H1 (cell line): Measurements from ENCODE around the gene ZNF618. TPM values are rescaled to one million over a fixed set of nuclear protein-coding genes. Genes with fewer than 3 reads are reported as not detected.
A peak's percentile ranks its signal among the peaks of the same experiment; 100 is the strongest.

Experiments
- CTCF ChIA-PET: fragments of 300-600 bp; sonication (Branson Sonifier 250); formaldehyde crosslinking; loops from one replicate; lab custom pipeline; 2021; ENCODE audit not compliant: partially characterized antibody; lab: Charles Lee
- POLR2A ChIA-PET: fragments of 300-600 bp; sonication (Branson Sonifier 250); formaldehyde crosslinking; loops from one replicate; lab custom pipeline; 2021; ENCODE audit warnings: inconsistent platforms; ENCODE audit not compliant: partially characterized antibody; lab: Charles Lee
- DNase-seq, 2 experiments: peaks; one replicate each; pipeline versions ENCODE4 v3.0.0 to v3.0.0-alpha.2; 2010 to 2022; ENCODE audit warnings: low spot score in 2 of 2, low read depth in 1 of 2, mixed read lengths in 1 of 2
- FAIRE-seq: peaks from 2 replicates; lab custom pipeline; 2011; peaks lifted over from hg19 to GRCh38; lab: Jason Lieb, UNC
- H2AFZ ChIP-seq: 2 replicates; pipeline ENCODE4 v1.8.1; 2012; ENCODE audit warnings: low read length, inconsistent platforms
- H2AK5ac ChIP-seq: 2 replicates; pipeline ENCODE4 v1.6.1; 2013; ENCODE audit warnings: low read depth, low read length
- H2BK120ac ChIP-seq: replicated peaks from 2 replicates; pipeline ENCODE3; 2013; ENCODE audit warnings: low read depth, low read length, inconsistent platforms
- H2BK12ac ChIP-seq: 2 replicates; pipeline ENCODE4 v1.6.1; 2013; ENCODE audit warnings: low read depth, low read length
- H2BK15ac ChIP-seq: 2 replicates; pipeline ENCODE4 v1.6.1; 2013; ENCODE audit warnings: low read length
- H2BK20ac ChIP-seq: 2 replicates; pipeline ENCODE4 v1.6.1; 2013; ENCODE audit warnings: low read length
- H2BK5ac ChIP-seq: 2 replicates; pipeline ENCODE4 v1.6.1; 2013; ENCODE audit warnings: low read depth, low read length
- H3K14ac ChIP-seq: 2 replicates; pipeline ENCODE4 v1.6.1; 2013; ENCODE audit warnings: inconsistent platforms; ENCODE audit not compliant: insufficient read length
- H3K18ac ChIP-seq: 2 replicates; pipeline ENCODE4 v1.6.1; 2013; ENCODE audit warnings: low read length; ENCODE audit errors: extremely low read depth
- H3K23ac ChIP-seq: 2 replicates; pipeline ENCODE4 v1.6.1; 2013; ENCODE audit warnings: inconsistent platforms; ENCODE audit not compliant: insufficient read length
- H3K23me2 ChIP-seq: 2 replicates; pipeline ENCODE4 v1.6.1; 2013; ENCODE audit warnings: low read depth, low read length
- H3K27ac ChIP-seq: 2 replicates; pipeline ENCODE4 v1.6.1; 2011; ENCODE audit warnings: low read depth, low read length, inconsistent platforms
- H3K27me3 ChIP-seq, 4 experiments: replicated peaks in 1 of 4; 1 replicate in 1 of 4; 2 replicates in 3 of 4; pipeline versions ENCODE4 v1.6.1 to v1.8.1; 2011 to 2013; ENCODE audit warnings: low read length in 3 of 4, mild to moderate bottlenecking in 3 of 4, inconsistent platforms in 2 of 4, mixed read lengths in 2 of 4, moderate library complexity in 1 of 4; ENCODE audit not compliant: control insufficient read depth in 3 of 4, insufficient read depth in 3 of 4; ENCODE audit errors: extremely low read depth in 1 of 4
- H3K36me3 ChIP-seq, 4 experiments: 2 replicates each; pipeline versions ENCODE4 v1.6.1 to v1.8.1; 2011 to 2013; ENCODE audit warnings: mild to moderate bottlenecking in 4 of 4, low read length in 3 of 4, moderate library complexity in 2 of 4, control low read depth in 1 of 4, inconsistent platforms in 1 of 4; ENCODE audit not compliant: insufficient read depth in 4 of 4, control insufficient read depth in 2 of 4
- H3K4ac ChIP-seq: replicated peaks from 2 replicates; pipeline ENCODE3; 2013; ENCODE audit warnings: low read length, low read depth, mixed read lengths, inconsistent platforms; ENCODE audit not compliant: insufficient read length
- H3K4me1 ChIP-seq, 4 experiments: replicated peaks in 1 of 4; 1 replicate in 1 of 4; 2 replicates in 3 of 4; pipeline versions ENCODE4 v1.6.1 to v1.8.1; 2011 to 2013; ENCODE audit warnings: low read length in 3 of 4, inconsistent platforms in 2 of 4, mixed read lengths in 1 of 4; ENCODE audit not compliant: insufficient read depth in 4 of 4, control insufficient read depth in 3 of 4
- H3K4me2 ChIP-seq, 2 experiments: 2 replicates each; pipeline versions ENCODE4 v1.6.1 to v1.8.1; 2011 to 2013; ENCODE audit warnings: low read depth in 2 of 2, low read length in 2 of 2, control low read depth in 1 of 2, inconsistent platforms in 1 of 2, mild to moderate bottlenecking in 1 of 2; ENCODE audit not compliant: insufficient read depth in 1 of 2
- H3K4me3 ChIP-seq, 4 experiments: fragments of 200-600, 300-600 bp in 1 of 4; sonication (generic), shearing (Covaris generic), sonication (Bioruptor Twin) in 1 of 4; 2 replicates each; pipeline versions ENCODE4 v1.5.1 to v1.8.1; 2011 to 2016; ENCODE audit warnings: low read length in 4 of 4, low read depth in 3 of 4, control low read depth in 2 of 4, inconsistent platforms in 2 of 4, mild to moderate bottlenecking in 2 of 4, mixed read lengths in 1 of 4, moderate library complexity in 1 of 4; ENCODE audit not compliant: insufficient read depth in 2 of 4; ENCODE audit errors: extremely low read depth in 1 of 4
- H3K56ac ChIP-seq: replicated peaks from 2 replicates; pipeline ENCODE3; 2013; ENCODE audit warnings: low read depth, mild to moderate bottlenecking, mixed read lengths, low read length, inconsistent platforms; ENCODE audit not compliant: insufficient read length
- H3K79me1 ChIP-seq: 2 replicates; pipeline ENCODE4 v1.6.1; 2013; ENCODE audit warnings: low read depth, low read length, control low read depth
- H3K79me2 ChIP-seq, 2 experiments: 2 replicates each; pipeline versions ENCODE4 v1.6.1 to v1.8.1; 2012 to 2013; ENCODE audit warnings: low read length in 2 of 2, mild to moderate bottlenecking in 2 of 2, inconsistent platforms in 1 of 2; ENCODE audit not compliant: insufficient read depth in 2 of 2, control insufficient read depth in 1 of 2
- H3K9ac ChIP-seq, 4 experiments: replicated peaks in 1 of 4; 1 replicate in 1 of 4; 2 replicates in 3 of 4; pipeline versions ENCODE4 v1.6.1 to v1.8.1; 2011 to 2013; ENCODE audit warnings: low read depth in 3 of 4, low read length in 3 of 4, control low read depth in 2 of 4, mild to moderate bottlenecking in 2 of 4, moderate library complexity in 2 of 4, inconsistent platforms in 1 of 4; ENCODE audit errors: extremely low read depth in 1 of 4
- H3K9me3 ChIP-seq, 2 experiments: 2 replicates each; pipeline versions ENCODE4 v1.6.1 to v1.8.1; 2012 to 2013; ENCODE audit warnings: mild to moderate bottlenecking in 2 of 2, moderate library complexity in 2 of 2, control low read depth in 1 of 2, inconsistent platforms in 1 of 2, low read depth in 1 of 2, low read length in 1 of 2, mixed read lengths in 1 of 2; ENCODE audit not compliant: insufficient read depth in 2 of 2
- H4K20me1 ChIP-seq, 2 experiments: replicated peaks in 1 of 2; 2 replicates each; pipeline versions ENCODE3 to v1.8.1; 2011 to 2013; ENCODE audit warnings: inconsistent platforms in 2 of 2, low read length in 2 of 2, mild to moderate bottlenecking in 1 of 2; ENCODE audit not compliant: insufficient read depth in 2 of 2, control insufficient read depth in 1 of 2
- H4K5ac ChIP-seq: 2 replicates; pipeline ENCODE4 v1.6.1; 2013; ENCODE audit warnings: low read length, low read depth, mixed read lengths, inconsistent platforms; ENCODE audit not compliant: insufficient read length
- H4K8ac ChIP-seq: 2 replicates; pipeline ENCODE4 v1.8.0; 2013; ENCODE audit warnings: mild to moderate bottlenecking, moderate library complexity, low read length, inconsistent platforms; ENCODE audit not compliant: insufficient read depth; ENCODE audit errors: extremely low read depth
- H4K91ac ChIP-seq: replicated peaks from 2 replicates; pipeline ENCODE3; 2013; ENCODE audit warnings: low read length, mixed read lengths, inconsistent platforms; ENCODE audit not compliant: insufficient read length
- ASH2L ChIP-seq: fragments of 200-600, 300-600 bp; sonication (generic); IDR thresholded peaks from one replicate; pipeline ENCODE4 v1.7.1; 2017; ENCODE audit warnings: low read length
- BCL11A ChIP-seq, 2 experiments: IDR thresholded peaks; one replicate each; pipeline ENCODE4 v1.6.1; 2011; ENCODE audit warnings: low read depth in 2 of 2, low read length in 2 of 2, mild to moderate bottlenecking in 2 of 2
- BRCA1 ChIP-seq: IDR thresholded peaks from 2 replicates; pipeline ENCODE4 v1.6.1; 2012; ENCODE audit warnings: low read depth, low read length, improper control_type of control experiment
- CHD1 ChIP-seq: IDR thresholded peaks from 2 replicates; pipeline ENCODE4 v1.6.1; 2012; ENCODE audit warnings: low read depth, low read length, improper control_type of control experiment
- GTF2F1 ChIP-seq: IDR thresholded peaks from 2 replicates; pipeline ENCODE4 v1.6.1; 2012; ENCODE audit warnings: low read depth, low read length, improper control_type of control experiment, borderline replicate concordance
- KDM1A ChIP-seq: fragments of 200-600, 300-600 bp; sonication (generic); IDR thresholded peaks from 2 replicates; pipeline ENCODE4 v1.7.1; 2016; ENCODE audit warnings: mild to moderate bottlenecking, low read length, borderline replicate concordance
- NANOG ChIP-seq: IDR thresholded peaks from 2 replicates; pipeline ENCODE4 v1.6.1; 2011; ENCODE audit warnings: low read length, low read depth, mild to moderate bottlenecking, inconsistent platforms; ENCODE audit not compliant: insufficient read depth, poor library complexity, severe bottlenecking
- RBBP5 ChIP-seq: IDR thresholded peaks from 2 replicates; pipeline ENCODE4 v1.7.1; 2012; ENCODE audit warnings: low read depth, mild to moderate bottlenecking, inconsistent platforms, low read length, moderate library complexity, borderline replicate concordance
- SUZ12 ChIP-seq: fragments of 200-600 bp; sonication (generic); IDR thresholded peaks from 2 replicates; pipeline ENCODE4 v1.6.1; 2012; ENCODE audit warnings: mild to moderate bottlenecking, inconsistent platforms, low read length, moderate library complexity, mixed read lengths
- YY1 ChIP-seq: IDR thresholded peaks from 2 replicates; pipeline ENCODE4 v1.6.1; 2011; ENCODE audit warnings: low read depth, mild to moderate bottlenecking, low read length
- whole genome bisulfite sequencing, 2 experiments: shearing (Covaris generic) in 1 of 2; methylation state at CpG; one replicate each; pipeline versions ENCODE4 v1.1.6 to v1.1.7; 2013 to 2015; ENCODE audit warnings: low lambda C conversion rate in 2 of 2, mixed read lengths in 2 of 2, inconsistent platforms in 1 of 2, low coverage in 1 of 2, missing lambda C conversion rate in 1 of 2; ENCODE audit not compliant: insufficient replicate concordance in 2 of 2, insufficient coverage in 1 of 2, insufficient read length in 1 of 2; ENCODE audit errors: extremely low coverage in 1 of 2, missing lambda C conversion rate in 1 of 2; 5-methylcytosine and 5-hydroxymethylcytosine counted together
- polyA plus RNA-seq, 7 experiments: library from polyadenylated mRNA; depleted of rRNA in 3 of 7; stranded (reverse) in 5 of 7; unstranded in 2 of 7; fragments of >200 nt in 5 of 7; fragments of 200-250 nt in 2 of 7; gene quantifications; 1 replicate in 5 of 7; 2 replicates in 1 of 7; 4 replicates in 1 of 7; pipeline versions ENCODE4 v1.2.1 to v1.2.3, GENCODE V29; 2011 to 2013; ENCODE audit warnings: missing spikeins in 2 of 7, mixed read lengths in 2 of 7
- total RNA-seq: library from RNA; stranded (reverse); fragmentation: NEBNext Ultra II Directional; extraction: Animal tissue kit (Norgen Biotek cat#: 25700); gene quantifications from 2 replicates; pipeline ENCODE4 v1.2.1, GENCODE V29; 2021
- TF ChIP-seq, protein P1 (sequence below): IDR thresholded peaks from 2 replicates; pipeline ENCODE4 v1.6.1; 2011; ENCODE audit warnings: low read depth, mild to moderate bottlenecking, low read length; ENCODE audit not compliant: insufficient read depth
- TF ChIP-seq, protein P2 (sequence below): IDR thresholded peaks from 2 replicates; pipeline ENCODE4 v1.6.1; 2012; ENCODE audit warnings: inconsistent platforms

Gene ZNF618
- total and polyA plus RNA-seq, 2 of the 8 experiments (the other 6 are each of a cell fraction or from before 2014, with no cell fraction given): 9.6 to 28.5 TPM

GRCh38 chr9:114027159-114027862 lies 151.2 kb downstream of the ZNF618 start:
- no peak for FAIRE-seq
- TF ChIP-seq RBBP5 (no peak), KDM1A (no peak), SUZ12 (no peak), YY1 (no peak), GTF2F1 (no peak), ASH2L (no peak), BCL11A (IDR thresholded peaks at IDR 0.05; ENCODE audit: low read depth in 2 of 2, low read length in 2 of 2) (no peak), NANOG (no peak), BRCA1 (no peak), CHD1 (no peak)
- TF ChIP-seq, protein P1, sequence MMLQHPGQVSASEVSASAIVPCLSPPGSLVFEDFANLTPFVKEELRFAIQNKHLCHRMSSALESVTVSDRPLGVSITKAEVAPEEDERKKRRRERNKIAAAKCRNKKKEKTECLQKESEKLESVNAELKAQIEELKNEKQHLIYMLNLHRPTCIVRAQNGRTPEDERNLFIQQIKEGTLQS: no peak
- TF ChIP-seq, protein P2, sequence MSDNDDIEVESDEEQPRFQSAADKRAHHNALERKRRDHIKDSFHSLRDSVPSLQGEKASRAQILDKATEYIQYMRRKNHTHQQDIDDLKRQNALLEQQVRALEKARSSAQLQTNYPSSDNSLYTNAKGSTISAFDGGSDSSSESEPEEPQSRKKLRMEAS: no peak

More at GRCh38 chr9:114027159-114027862, 151.2 kb downstream of the ZNF618 start:
- ChIA-PET POLR2A (no interaction called here), CTCF (interaction anchor here (0.8 to 1.6 kb wide), 2 partner anchors 10 to 63 kb away, joined by 3 read pairs; no protein-coding TSS in a partner anchor)
- Histone ChIP-seq H3K4me1 (no peaks in the 10 kb centered on the region), H3K4me2 (no peak overlapping the region), H3K23me2 (no peaks in the 10 kb centered on the region), H3K14ac (no peak overlapping the region), H3K4ac (no peak overlapping the region), H4K8ac (no peak overlapping the region), H3K18ac (no peak overlapping the region), H3K9ac (no peak overlapping the region), H3K27ac (no peak overlapping the region), H4K20me1 (peaks cover 0 to 2% of the 10 kb centered on the region in 2 experiments), H2AK5ac (no peak overlapping the region), H2BK12ac (no peak overlapping the region), H4K5ac (no peak overlapping the region), H2AFZ (no peak overlapping the region), H3K79me2 (no peaks in the 10 kb centered on the region), H3K4me3 (no peak overlapping the region), H4K91ac (no peak overlapping the region), H3K56ac (no peak overlapping the region), H2BK120ac (no peak overlapping the region), H3K79me1 (peaks cover 2% of the 10 kb centered on the region; the same call in 1 of the 2 replicates), H3K36me3 (peaks cover 0 to 14% (median 3%) of the 10 kb centered on the region in 4 experiments; a peak in 4 of 8 replicates), H2BK15ac (no peak overlapping the region), H3K27me3 (no peaks in the 10 kb centered on the region), H3K9me3 (peaks cover 0 to 6% of the 10 kb centered on the region in 2 experiments; a peak in 1 of 4 replicates), H3K23ac (no peak overlapping the region), H2BK20ac (no peak overlapping the region), H2BK5ac (no peak overlapping the region)
- WGBS, 2 experiments: 88% methylated on average over 11 of the region's 13 CpGs; no CpG with 5 or more reads in 1 of the 2 experiments
- peak in 1 of 2 experiments; percentile 24 for DNase-seq
